ENCODE measurements around the gene TMEM161B.

DNA sequence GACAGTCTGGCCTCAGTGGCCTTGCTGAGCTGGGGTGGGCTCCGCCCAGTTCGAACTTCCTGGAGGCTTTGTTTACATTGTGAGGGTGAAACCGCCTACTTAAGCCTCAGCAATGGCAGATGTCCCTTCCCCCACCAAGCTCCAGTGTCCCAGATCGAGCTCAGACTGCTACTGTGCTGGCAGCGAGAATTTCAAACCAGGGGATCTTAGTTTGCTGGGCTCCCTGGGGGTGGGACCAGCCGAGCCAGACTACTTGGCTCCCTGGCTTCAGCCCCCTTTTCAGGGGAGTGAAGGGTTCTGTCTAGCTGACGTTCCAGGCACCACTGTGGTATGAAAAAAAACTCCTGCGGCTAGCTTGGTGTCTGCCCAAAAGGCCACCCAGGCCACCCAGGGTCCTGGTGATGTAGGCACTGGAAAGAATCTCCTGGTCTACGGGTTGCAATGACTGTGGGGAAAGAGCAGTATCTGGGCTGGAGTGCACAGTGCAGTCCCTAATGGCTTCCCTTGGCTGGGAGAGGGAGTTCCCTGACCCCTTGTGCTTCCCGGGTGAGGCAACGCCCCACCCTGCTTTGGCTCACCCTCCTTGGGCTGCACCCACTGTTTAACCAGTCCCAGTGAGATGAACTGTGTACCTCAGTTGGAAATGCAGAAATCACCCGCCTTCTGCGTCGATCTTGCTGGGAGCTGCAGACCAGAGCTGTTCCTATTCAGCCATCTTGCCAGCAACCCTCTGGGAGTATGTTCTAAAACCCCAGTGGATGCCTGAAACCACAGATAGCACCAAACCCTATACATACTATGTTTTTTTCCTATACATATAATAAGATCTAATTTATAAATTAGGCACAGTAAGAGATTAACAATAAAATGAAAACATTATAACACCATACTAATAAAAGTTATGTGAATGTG is 95.5 kb downstream of the TMEM161B start:
- TF ChIP-seq, protein P1, sequence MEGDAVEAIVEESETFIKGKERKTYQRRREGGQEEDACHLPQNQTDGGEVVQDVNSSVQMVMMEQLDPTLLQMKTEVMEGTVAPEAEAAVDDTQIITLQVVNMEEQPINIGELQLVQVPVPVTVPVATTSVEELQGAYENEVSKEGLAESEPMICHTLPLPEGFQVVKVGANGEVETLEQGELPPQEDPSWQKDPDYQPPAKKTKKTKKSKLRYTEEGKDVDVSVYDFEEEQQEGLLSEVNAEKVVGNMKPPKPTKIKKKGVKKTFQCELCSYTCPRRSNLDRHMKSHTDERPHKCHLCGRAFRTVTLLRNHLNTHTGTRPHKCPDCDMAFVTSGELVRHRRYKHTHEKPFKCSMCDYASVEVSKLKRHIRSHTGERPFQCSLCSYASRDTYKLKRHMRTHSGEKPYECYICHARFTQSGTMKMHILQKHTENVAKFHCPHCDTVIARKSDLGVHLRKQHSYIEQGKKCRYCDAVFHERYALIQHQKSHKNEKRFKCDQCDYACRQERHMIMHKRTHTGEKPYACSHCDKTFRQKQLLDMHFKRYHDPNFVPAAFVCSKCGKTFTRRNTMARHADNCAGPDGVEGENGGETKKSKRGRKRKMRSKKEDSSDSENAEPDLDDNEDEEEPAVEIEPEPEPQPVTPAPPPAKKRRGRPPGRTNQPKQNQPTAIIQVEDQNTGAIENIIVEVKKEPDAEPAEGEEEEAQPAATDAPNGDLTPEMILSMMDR (IDR thresholded peaks at IDR 0.05) = no peak
- TF ChIP-seq POLR2A (IDR thresholded peaks at IDR 0.05) = no peak

Data from heart left ventricle (tissue), 13 donors.